Activated T-helper 9 cell treated with anti-CD3 and anti-CD28 coated beads, Interleukin-2, amount 50 U/mL, for 16 hours (primary cell): ENCODE measurements around the gene ALDH1A3.

Experiments
- DNase-seq: peaks from one replicate; pipeline ENCODE4 v3.0.0-alpha.2; 2020; ENCODE audit warnings: low read depth

Gene ALDH1A3

GRCh38 chr15:100952566-100952965 lies 72.9 kb downstream of the ALDH1A3 start:
- no peak for DNase-seq

DNA sequence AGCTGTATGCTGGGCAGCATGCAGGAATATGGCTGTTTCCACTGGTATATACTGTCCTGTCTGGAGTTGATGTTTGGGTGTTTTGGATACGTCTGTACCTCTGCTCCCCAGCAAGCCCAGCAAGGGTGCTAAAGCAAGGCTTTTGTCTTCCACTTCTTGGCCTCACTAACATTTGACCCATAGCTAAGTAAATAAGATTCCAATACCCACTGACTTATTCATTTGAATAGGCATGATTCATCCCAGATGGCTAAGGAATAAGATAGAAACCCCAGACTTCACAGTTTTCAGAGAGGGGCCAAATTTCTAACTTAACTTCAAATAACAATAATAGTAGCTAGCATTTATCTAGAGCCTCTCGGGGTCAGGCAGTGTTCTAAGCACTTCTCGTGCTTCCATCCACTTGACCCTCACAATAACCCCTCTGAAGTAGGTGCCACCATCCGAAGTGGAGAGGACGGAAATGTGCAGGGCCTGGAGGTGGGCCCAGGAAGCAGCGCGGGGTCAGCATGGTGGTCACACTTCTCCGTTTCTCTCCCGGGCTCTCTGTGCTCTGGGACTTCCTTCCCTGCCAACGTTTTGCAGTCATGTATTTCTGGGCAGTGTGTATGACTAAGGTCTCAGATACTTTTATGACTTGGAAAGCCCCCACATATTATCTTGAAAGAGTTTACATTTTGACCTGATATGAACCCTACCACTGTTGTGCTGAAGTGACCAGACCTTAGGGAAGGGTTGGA lies 78.9 kb downstream of the ALDH1A3 start:
- no peak for DNase-seq

GRCh38 chr15:100959066-100960050 lies 79.7 kb downstream of the ALDH1A3 start:
- no peak for DNase-seq
